ENCODE data around the gene CLASP1.
"Not testable (repeated sequence)": the region's sequence is repeated elsewhere in the genome, so short reads cannot be mapped to it uniquely, and the experiment has no call there.

Gene CLASP1

GRCh38 chr2:121409388-121409787 is 239.9 kb downstream of the CLASP1 start:
- DNase-seq, result no peak

GRCh38 chr2:121408641-121409040 is 240.6 kb downstream of the CLASP1 start:
- DNase-seq, result no peak

DNA sequence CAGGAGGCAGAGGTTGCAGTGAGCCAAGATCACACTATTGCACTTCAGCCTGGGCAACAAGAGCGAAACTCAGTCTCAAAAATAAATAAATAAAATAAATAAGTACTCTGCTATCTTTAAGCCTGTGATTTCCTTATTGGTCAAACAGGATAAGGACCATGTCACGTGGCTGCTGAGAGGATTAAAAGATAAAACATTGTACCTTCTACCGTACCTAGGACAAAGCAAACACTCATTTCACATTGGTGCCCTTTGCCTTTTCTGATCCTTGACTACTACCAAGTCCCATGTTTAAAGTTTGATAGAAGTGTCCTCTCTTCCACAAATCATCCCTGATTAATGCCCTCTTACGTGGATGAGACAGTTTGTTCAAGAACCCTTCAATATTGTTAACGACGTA is 244.0 kb downstream of the CLASP1 start:
- DNase-seq, result no peak

DNA sequence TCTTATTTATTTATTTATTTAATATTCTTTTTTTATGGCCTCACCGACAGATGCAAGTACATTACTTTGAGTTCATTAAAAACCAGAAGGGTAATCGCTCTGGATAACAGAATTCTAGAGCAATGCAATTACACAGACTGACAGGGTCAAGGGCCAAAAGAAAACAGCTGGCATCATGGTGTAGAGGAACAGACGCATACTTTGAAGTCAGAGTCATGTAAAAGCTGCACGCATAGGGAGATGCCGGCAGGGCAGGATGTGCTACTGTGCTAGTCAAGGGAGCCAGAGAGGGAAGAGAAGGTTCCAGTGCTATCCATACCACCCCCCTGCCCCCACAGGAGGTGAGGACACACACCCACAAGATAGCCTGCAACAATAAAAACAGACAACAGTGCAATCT is 249.1 kb downstream of the CLASP1 start:
- DNase-seq, result no peak

DNA sequence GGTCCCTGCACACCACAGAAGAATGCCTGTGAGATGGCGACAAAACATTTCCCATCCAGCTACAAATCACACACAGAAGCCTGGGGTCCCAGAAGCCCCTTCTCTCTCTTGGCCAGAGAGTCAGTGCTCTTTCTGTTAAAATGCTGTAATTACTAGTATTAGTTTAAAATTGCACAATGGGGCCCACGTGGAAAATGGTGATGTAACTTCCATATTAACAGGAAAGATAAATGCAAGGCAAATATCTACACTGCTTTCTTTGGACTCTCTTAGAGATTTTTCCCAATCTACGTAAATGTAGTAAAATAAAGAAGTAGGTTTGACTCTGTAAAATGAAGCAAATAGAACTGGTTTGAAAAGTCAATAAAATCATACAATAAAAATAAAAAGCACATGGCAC is 250.4 kb downstream of the CLASP1 start:
- no peak for DNase-seq

- DNase-seq, result no peak
These were observed 259.1 kb downstream of the CLASP1 start for GRCh38 chr2:121390082-121390692.

GRCh38 chr2:121388371-121388770 is 260.9 kb downstream of the CLASP1 start:
- no peak for DNase-seq

DNA sequence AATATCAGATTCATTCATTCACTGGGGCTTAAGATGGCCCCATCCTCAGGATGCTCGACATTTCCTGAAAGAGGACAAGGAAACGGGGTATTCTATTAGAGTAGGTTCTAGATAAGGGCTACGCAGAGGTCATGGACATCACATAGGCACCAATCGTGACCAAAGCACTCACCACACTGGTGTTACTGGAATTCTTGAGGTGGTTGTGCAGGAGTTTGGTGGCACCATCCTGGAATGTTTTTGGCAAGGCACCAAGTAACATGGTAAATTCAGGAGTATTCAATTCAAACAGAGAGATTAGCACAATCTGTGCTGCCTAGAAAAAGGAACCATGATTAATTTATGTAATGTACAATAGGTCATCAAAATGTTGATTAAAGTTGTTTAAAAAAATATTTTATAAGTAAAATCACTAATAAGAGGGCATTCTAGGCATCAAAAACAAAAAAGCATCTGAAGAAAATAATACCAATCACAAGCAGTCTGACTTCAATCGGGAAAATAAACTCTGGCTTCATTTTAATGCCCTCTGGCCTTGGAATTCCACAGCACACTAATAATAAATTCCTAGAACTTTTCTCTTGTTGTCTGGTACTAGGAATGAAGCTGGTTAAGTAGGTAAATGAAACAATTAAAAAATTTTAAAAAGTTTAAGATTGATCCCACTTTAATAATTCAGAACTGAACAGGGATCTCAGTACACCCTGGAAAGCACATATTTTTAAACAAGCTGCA is 261.5 kb downstream of the CLASP1 start:
- no peak for DNase-seq

DNA sequence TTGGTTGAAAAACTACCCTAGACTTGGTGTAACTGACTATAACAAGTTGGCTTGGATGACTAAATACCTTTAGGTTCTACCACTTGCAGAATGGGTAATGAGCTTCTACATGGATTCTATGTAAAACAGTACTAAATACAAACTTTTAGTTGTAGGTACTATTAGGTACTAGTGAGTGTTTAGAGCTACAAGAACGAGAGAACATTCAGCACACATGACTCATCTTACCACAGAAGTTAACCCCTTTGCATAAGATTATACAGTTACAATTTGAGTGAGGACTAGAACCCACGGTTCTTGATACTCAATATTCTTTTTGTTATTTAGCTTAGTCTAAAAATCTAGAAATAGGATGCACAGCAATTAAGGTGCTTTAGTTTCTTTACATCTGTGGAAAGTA is 262.6 kb downstream of the CLASP1 start:
- DNase-seq, result no peak

GRCh38 chr2:121386102-121386501 is 263.2 kb downstream of the CLASP1 start:
- DNase-seq, result no peak

- no peak for DNase-seq
These were observed 266.5 kb downstream of the CLASP1 start for GRCh38 chr2:121382744-121383143.

DNA sequence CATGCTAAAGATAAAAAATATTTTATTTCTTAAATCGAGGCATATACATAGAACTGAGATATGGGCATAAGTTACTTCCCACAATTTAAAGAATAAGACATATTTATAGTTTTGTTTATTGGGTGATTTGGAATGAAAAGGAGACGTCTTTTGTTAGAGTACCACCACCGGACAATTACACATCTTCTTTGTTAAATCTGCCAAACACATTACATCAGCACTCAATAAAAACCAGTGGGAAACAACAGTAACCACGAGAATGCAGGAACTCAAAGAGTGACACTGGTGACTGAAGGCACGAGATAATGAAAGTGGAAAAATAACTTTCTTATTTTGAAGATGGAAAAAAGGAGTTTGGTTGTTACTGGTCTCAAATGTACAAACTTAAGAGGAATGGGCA is 271.6 kb downstream of the CLASP1 start:
- DNase-seq, result no peak

DNA sequence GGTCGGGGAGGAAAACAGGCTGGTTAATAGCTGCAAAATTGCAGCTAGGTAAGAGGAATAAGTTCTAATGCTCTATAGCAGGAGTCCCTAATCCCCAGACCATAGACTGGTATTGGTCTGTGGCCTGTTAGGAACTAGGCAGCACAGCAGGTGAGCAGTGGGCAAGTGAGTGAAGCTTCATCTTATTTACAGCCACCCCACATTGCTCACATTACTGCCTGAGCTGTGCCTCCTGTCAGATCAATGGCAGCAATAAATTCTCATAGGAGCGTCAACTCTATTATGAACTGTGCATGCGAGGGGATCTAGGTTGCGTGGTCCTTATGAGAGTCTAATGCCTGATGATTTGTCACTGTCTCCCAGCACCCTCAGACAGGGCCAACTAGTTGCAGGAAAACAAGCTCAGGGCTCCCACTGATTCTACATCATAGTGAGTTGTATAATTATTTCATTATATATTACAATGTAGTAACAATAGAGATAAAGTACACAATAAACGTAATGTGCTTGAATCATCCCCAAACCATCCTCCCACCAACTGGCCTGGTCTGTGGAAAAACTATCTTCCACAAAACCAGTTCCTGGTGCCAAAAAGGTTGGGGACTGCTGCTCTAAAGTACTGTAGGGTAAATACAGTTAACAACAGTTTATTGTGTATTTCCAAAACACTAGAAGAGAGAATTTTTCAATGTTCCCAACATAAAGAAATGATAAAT is 272.6 kb downstream of the CLASP1 start:
- no peak for DNase-seq

DNA sequence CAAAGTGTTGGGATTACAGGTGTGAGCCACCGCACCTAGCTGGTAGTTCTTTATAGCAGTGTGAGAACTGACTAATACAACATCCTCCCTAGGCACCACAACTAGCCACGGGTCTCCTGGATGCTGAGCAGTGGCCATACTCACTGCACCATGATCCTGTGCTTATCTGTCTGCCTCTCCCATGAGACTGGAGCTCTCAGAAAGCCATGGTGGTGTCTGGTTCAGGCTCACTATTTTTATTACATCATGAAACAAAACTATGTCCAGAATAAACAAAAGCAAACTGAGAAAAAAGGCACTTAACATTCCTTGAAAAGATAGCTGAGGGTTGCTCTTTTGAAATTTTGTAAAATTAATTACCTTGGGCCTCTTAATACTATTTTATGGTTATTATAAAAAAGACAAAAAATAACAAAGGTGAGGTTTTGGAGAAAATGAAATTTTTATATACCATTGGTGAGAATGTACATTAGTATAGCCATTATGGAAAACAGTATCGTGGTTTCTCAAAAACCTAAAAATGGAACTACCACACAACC is 273.6 kb downstream of the CLASP1 start:
- DNase-seq, result no peak

- DNase-seq, result not testable (repeated sequence)
These were observed 274.7 kb downstream of the CLASP1 start for GRCh38 chr2:121374412-121375075.

- no peak for DNase-seq
These were observed 276.4 kb downstream of the CLASP1 start for GRCh38 chr2:121372721-121373353.

GRCh38 chr2:121372082-121372481 is 277.2 kb downstream of the CLASP1 start:
- DNase-seq, result no peak

- DNase-seq, result no peak
These were observed 280.4 kb downstream of the CLASP1 start for GRCh38 chr2:121368836-121369235.

DNA sequence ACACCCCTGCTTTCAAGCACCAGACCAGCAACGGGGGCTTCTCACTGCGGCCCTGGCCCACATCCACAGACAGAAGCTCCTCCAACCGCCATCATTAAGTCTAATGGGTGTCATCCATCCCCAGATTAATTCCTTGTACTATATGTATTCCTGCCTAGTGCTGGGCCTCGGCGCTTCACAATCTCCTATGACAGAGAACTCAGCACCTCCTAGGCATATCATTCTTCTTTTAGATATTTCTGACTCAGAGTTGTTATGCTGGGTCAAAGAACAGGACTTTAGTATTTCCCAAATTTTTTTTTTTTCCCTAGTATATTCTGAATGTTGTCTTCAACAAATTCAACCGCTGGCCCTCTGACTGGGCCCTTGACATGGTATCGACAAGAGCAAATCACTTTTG is 281.1 kb downstream of the CLASP1 start:
- no peak for DNase-seq

DNA sequence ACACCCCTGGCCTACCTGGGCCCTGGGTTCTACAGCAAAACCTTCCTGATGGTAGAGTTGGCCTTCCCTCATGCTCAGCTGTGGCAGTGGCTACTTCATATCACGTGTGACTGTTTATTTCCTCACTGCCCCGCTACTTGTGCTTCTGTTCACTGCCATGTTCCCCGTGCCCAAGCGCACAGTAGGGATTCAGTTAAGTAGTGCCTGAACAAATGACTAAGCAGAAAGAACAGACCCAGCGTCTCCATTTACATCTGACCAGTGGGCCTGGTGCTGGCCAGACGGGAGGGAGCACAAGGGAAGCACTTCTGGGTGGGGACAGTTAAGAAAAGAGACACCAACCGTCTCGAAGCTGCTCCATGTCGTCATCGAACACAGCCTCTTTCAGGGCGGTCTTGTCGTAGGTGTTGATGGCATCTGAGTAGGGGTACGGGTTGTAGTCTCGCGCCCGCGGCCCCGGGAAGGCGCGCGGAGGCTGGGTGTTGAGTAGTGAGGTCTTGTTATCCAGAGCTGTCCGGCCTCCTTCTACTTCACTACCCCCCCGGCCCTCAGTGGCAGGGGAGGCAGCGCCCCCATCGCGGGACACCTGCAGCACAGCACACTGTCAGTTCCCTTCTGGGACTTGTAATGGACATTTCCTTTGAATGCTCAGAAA is 281.9 kb downstream of the CLASP1 start:
- no peak for DNase-seq

DNA sequence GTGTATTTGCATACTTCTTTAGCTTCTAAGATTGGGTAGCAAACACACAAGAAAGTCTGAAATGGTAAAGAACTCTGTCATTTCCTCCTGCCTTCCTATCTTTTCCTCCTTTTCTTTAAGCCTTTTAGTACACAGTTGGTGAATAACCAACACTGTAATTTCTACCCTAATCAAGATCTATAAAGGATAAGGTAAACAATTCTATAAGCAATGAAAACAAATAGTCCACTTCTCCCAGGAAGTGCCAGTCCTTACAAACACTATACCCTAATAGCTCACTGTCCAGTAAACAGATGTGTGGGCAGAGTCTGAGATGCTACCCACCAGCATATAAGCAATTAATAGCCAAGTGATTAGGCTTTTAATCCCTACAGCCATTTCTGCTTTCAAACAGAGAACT is 283.2 kb downstream of the CLASP1 start:
- no peak for DNase-seq

GRCh38 chr2:121365061-121365460 is 284.2 kb downstream of the CLASP1 start:
- no peak for DNase-seq

Measured in activated CD4-positive, alpha-beta T cell treated with anti-CD3 and anti-CD28 coated beads for 4 hours (primary cell).